SKM-1 treated with dmso at 0.1 percent for 144 hours (cell line): Measurements from ENCODE around the gene ZBBX.
A peak's percentile ranks its signal among the peaks of the same experiment; 100 is the strongest.
"Not testable (repeated sequence)": the region's sequence is repeated elsewhere in the genome, so short reads cannot be mapped to it uniquely, and the experiment has no call there.

Source experiments
- DNase-seq: peaks from one replicate; lab custom pipeline; 2025; ENCODE audit not compliant: unreplicated experiment; lab: John Stamatoyannopoulos, UW

The ZBBX gene

GRCh38 chr3:167380004-167380689 is at the start of gene ZBBX:
Gene ZBBX (minus strand): TSS chr3:167380297. CDS start chr3:167372901, 7,396 bp downstream.
- peak; percentile 76 for DNase-seq

DNA sequence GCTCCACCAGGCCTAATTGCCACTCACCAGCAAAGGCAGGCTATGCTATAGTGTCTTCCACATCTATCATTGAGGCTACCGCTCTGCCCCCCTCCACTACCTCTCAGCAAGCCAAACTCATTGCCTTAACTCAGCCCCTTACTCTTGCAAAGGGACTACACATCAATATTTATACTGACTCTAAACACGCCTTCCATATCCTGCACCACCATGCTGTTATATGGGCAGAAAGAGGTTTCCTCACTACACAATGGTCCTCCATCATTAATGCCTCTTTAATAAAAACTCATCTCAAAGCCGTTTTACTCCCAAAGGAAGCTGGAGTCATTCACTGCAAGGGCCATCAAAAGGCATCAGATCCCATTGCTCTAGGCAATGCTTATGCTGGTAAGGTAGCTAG is 46.9 kb upstream of the ZBBX start:
- DNase-seq, result not testable (repeated sequence)

- not testable (repeated sequence) for DNase-seq
These were observed 42.3 kb upstream of the ZBBX start for GRCh38 chr3:167422396-167422795.

DNA sequence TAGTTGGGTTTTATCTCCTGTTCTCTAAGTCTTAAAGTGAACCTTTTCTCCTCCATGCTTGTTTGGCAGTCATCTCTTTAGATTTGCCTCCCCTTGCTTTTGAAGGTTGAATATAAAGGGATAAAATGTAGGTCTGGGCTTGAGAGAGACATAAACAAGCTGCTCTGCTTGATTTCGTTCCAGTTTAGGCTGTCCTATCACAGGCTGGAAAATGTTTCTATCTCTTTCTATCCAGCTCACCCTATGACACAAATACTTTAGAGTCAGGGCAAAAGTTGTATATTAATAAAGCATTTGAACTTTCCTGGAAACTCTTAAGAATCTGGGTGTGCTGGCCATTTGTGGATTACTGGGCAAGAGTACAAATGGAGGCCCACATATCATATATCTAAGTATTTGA is 29.5 kb upstream of the ZBBX start:
- no peak for DNase-seq

DNA sequence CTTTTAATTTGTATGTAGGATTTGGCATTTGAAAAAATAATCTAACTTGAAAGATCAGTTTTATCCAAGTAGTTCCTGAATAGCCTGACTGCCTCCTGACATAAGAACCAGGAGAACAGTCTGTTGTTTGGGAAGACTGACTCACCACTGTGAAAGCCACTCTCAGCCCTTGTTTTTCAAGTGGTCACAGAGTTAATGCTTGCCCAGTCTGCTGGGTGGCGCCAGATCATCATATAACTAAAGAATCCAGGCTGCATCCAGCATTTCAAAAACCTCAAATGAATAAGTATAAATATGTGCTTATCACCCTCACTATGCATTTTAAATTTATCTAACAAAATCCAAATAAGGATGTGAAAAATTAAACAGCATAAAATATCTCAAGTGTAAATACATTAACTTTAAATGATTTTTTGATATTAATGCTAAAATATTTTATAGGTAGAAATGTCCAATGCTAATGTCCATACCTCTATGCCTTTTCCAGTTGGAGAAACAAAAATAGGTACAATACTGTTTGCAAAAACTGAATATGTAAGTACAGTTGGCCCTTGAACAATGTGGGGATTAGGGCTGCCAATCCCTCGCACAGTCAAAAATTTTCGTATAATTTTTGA is 26.9 kb upstream of the ZBBX start:
- peak; percentile 23 for DNase-seq

GRCh38 chr3:167397826-167398225 is 17.7 kb upstream of the ZBBX start:
- DNase-seq, result no peak

- no peak for DNase-seq
These were observed 16.0 kb upstream of the ZBBX start for GRCh38 chr3:167396075-167396474.

GRCh38 chr3:167394003-167394402 is 13.9 kb upstream of the ZBBX start:
- DNase-seq, result no peak

DNA sequence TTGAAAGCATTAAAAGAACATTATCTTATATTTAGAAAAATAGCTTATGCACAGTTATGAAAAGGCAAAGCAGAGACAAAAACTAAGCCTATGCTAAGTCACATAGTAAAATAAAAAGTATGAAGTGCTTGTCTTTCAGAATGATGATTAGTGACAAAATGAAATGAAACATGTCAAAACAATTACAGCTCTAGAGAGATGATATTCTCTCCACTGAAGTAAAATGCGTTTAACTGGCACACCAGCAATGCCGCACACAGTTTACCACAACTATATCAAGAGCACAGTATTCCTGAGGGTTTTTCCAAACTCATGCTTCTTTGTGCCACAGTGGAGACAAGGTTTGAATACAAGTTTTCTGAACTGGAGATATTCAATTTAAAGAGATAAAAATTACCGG is 2.1 kb upstream of the ZBBX start:
- no peak for DNase-seq

DNA sequence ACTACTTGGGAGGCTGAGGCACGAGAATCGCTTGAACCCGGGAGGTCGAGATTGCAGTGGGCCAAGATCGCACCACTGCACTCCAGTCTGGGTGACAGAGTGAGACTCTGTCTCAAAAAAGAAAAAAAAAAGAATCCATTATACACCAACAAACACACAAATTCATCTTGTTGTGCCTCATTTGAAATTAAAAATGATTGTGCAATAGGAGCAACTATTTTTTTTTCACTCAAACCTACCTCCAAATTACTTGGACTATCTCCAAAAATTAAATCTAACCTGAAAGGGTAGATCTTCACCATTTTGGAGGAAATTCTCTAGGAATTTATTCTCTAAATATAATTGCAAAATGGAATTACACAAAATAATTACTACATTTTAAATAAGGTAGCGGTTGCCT is 4.6 kb downstream of the ZBBX start:
- no peak for DNase-seq

GRCh38 chr3:167372138-167372537 is 8.0 kb downstream of the ZBBX start:
- no peak for DNase-seq

DNA sequence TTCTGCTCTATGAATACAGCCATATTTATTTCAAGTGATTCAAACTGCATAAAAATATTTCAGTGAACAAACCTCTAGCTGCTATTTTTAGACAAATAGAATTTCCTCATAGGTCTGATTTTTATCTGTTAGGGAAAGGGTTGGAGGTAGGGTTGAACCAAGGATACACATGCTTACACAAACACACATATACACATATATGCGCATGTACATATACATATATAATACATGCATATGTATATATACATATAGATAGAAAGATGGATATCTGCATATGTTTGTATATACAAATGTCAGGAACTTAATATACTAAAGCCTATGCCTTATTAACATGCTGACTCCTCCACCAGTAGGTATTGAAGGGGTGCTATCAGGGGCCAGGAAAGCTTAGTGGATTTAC is 18.1 kb downstream of the ZBBX start:
- DNase-seq, result no peak

GRCh38 chr3:167361306-167361705 is 18.8 kb downstream of the ZBBX start:
- no peak for DNase-seq

DNA sequence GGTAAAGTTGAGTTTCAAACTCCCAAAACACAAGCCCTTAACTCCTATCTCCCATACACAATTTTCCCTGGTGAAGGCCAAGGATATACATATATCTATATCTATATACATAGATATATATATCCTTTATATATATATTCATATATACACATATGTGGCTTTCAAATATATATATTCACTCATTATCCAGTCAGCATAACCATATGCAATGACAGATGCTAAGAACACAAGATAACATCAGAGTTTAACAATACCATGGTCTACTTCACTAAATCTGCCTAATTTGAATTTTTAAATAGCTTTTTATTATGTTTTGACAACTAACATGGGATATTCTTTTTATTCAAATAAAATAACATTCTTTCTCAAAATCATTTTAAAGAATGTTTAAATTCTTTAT is 24.7 kb downstream of the ZBBX start:
- no peak for DNase-seq

DNA sequence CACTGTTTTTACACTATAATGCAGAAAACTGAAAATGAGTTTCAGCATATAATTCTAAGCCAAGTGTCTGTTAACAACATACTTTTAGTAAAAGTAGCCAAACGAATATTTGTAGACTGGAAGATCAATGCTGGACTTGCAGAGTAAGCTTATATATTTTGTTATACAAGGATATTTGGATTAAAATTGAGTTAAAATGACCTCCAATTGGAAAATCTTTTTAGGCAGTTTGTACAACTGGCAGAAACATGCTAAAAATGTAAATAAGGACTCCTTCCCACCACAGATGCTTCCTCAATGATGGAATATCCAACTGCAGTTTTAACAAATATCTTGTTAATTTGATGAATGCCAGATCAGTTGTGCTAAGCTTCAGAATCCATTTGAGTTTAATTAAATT is 25.3 kb downstream of the ZBBX start:
- DNase-seq, result no peak

DNA sequence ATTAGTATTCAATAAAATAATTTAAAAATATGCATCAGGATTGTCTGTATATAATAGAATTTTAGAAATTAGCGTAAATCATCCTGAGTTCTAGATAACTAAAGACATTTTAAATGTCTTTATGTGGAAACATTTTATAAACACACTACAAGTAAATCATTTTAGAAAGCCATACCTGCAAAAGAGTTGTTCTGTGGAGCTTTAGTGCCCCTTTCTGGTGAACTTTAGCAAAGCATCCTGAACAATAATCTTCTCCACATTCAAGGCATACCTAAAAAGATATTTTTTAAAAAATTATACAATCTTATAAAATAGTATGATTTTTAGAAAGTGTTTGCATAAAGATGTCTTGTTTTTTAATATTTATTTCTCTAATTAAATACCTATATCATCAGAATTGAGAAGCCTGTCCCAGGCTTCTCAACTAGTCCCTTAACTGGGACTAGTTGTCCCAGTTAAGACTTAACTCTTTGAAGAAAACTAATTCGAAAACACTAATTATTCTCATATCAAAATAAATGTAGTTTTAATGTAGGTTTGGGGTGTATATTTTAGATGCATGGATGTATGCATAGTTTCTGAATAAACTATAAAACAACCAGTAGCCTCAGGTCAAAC is 29.7 kb downstream of the ZBBX start:
- DNase-seq, result peak; percentile 23

GRCh38 chr3:167346171-167346570 is 33.9 kb downstream of the ZBBX start:
- DNase-seq, result no peak

DNA sequence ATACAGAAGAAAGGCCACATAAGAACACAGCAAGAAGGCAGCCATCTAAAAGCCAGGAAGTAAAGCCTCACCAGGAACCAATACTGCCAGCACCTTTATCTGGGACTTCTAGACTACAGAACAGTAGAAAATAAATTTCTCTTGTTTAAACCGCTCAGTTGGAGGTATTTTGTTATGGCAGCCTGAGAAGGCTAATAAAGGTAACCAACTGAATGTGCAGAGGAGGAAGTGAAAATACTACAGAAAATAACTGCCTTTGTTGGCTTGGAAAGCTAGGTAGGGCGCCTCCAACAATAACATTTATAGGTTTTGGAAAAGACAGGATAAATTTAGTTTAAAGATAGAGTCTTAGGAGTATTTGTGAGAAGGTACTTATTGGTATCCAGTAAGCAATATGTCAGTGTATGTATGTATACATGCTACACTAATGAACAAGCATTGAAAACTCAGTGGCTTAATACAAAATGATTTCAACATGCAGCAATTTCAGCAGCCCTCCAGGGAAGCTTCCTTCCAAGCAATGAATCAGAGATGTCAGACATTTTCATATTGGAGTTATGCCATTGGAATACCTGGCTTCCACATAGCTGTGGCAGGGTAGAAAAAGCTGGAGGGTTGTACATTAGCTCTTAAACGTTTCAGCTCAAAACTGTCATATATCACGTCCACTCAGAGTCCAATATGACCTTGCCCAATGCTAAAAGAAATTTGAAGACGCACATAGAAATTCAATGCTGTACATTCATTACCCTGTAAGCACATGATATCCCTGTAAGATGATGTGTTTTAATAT is 48.9 kb downstream of the ZBBX start:
- no peak for DNase-seq

DNA sequence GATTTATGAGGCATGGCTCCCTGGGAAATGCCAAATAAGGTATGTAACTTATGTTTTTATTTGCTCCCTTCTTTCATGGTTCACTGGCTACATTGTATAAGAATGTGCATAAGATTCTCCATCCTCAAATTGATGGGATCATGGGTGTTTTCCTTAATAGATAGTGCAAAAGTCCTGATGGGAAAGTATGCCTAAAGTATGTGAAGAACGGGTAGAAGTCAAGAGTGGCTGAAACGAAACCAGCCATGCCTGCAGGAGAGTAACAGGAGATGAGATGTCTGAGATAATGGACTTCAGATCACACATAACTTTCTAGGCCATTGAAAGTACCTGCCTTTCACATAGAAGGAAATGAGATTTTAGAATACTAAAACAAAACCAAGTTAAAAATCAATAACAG is 56.5 kb downstream of the ZBBX start:
- DNase-seq, result no peak

GRCh38 chr3:167318996-167319615 is 61.0 kb downstream of the ZBBX start:
- DNase-seq, result peak; percentile 74

GRCh38 chr3:167318306-167318705 is 61.8 kb downstream of the ZBBX start:
- DNase-seq, result peak; percentile 44
